ENCODE results near the gene C5orf58.

- TF ChIP-seq MYC (IDR thresholded peaks at IDR 0.05; ENCODE audit: low read depth, low read length) (no peak), CTCF (IDR thresholded peaks at IDR 0.05; ENCODE audit: low read depth, low read length) (no peak), POLR2A (IDR thresholded peaks at IDR 0.05; ENCODE audit: extremely low read depth, insufficient read length) (no peak), MAX (IDR thresholded peaks at IDR 0.05; ENCODE audit: low read depth, low read length) (no peak)
Measured at GRCh38 chr5:170184737-170185136, 48.0 kb upstream of the C5orf58 start.

All from NB4 (cell line).